GM18861 (cell line): Measurements from ENCODE around the gene SOS1.
"Not testable (repeated sequence)": the region's sequence is repeated elsewhere in the genome, so short reads cannot be mapped to it uniquely, and the experiment has no call there.

Experiments used
- ATAC-seq: cut with Tn5 transposase; IDR thresholded peaks from one replicate; pipeline ENCODE4 v1.9.1; 2021; ENCODE audit not compliant: unreplicated experiment

Gene SOS1

DNA sequence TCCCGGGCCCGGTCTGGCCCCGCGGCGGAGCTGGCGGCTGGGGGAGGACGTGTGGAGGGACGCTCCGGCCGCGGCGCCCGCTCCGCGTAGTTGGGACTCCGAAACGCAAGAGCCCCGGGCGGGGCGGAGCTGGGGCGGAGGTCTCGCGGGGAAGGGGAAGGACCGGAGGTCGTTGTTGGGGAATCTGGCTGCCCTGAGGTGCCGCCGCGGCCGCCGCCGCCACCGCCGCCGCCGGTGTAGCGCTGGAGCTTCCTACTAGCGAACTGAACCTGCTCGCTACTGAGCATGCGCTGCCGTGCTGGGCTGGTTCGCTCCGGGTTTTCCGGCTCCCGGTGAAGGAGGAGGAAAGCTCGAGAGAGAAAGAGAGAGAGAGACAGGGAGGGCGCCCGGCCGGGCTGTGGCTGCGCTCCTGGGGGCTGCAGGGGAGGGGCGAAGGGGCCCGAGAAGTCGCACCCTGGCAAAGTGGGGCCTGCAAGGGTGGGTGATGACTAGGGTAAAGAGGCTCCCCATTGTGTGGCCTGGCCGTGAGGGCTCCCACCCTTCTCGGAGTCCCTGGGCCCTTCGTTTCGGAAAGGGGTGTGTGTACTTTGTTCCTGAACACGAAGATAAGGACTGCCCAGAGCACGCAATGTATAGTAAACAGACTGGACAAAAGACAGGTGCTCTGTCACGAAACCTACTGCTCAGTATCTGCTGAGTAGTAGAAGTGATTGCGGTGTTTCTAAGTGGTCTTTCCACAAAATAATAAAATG lies at the start of gene SOS1:
Gene SOS1 (minus strand): TSS at position 281 of the 752 bp plus-strand sequence. CDS start 629 bp downstream, outside the sequence.
- ATAC-seq: peak; percentile 37

DNA sequence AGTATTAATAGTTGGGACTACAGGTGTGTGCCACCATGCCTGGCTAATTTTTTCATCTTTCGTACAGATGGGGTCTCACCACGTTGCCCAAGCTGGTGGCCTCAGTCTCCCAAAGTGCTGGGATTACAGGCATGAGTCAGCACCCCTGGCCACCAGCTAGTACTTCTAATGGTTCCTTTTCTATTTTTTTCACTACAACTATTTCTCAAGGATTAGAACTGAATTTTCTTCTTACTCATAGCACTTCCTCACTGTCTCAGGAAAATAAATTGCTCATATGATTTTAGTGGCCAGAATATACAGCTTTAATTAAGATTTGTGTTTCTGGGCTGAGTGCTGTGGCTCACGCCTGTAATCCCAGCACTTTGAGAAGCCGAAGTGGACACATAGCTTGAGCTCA lies 43.2 kb upstream of the SOS1 start:
- no peak for ATAC-seq

DNA sequence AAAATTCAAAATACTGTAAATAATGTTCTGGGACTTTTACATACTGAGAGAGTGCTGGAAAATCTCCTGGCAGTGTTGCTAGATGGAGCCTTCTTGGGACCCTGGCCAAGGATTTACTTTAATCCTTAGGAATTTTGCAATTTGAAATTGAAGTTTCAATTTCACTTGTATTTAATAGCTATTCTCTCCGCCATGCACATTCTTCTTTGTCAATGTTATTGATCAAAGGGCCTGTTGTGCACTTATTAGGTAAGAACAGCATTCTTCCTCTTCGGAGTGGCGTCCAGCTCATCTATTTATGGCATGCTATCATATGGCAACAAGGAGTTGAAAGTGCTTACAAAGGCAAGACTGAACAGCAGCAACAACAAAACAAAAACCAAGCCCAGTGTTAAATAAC lies 40.1 kb upstream of the SOS1 start:
- no peak for ATAC-seq

DNA sequence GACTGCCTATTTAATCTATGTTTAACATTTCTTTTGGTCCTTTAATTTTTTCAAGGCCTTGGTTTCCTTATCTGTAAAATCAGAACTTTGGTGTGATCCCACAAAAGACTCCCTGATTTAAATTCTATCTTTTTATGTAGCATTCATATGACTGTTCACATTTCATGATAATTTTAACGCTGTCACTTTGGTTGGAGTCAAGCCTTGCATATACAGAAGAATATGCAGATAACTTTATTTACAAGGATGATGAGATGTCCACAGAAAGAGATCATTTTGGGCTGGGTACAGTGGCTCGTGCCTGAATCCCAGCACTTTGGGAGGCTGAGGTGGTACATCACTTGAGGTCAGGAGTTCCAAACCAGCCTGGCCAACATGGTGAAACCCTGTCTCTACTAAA lies 38.4 kb upstream of the SOS1 start:
- no peak for ATAC-seq

DNA sequence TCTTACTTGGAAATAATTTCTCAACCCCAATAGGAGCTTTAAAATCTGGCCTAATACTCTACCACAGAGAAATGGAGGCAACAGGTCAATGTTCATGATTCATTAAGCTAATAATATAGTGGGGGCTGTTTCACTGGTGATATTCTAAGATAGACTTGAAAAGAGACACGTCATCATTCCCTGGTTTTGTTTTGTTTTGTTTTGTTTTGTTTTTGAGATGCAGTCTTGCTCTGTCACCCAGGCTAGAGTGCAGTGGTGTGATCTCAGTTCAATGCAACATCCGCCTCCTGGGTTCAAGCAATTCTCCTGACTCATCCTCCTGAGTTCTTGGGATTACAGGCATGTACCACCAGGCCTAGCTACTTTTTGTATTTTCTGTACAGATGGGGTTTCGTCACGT lies 37.5 kb upstream of the SOS1 start:
- ATAC-seq: no peak

DNA sequence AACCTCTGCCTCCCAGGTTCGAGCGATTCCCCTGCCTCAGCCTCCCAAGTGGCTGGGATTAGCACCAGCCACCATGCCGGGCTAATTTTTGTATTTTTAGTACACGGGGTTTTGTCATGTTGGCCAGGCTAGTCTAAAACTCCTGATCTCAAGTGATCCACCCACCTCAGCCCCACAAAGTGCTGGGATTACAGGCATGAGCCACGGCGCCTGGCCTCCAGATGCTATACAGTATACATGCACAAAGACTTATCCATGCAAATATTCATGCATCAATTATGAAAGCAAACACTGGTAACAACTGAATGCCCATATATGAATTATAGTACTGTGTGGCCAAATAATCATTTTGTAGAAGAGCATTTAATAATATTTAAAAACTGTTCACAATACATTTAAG lies 36.0 kb upstream of the SOS1 start:
- ATAC-seq: no peak

DNA sequence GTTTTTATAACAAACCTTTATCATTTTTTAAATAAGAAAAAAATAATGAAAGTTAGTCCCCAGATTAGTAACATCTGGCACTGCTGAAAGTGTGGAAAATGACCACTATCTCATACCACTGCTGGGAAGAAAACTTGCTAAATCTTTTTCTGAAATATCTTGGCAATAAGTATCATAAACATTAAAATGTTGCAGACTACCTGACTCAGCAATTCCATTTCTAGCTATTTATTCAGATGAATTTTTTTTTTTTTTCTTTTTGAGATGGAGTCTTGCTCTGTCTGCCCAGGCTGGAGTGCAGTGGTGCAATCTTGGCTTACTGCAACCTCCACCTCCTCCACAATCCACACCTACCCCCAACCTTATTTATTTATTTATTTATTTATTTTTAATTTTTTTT lies 35.3 kb upstream of the SOS1 start:
- no peak for ATAC-seq

DNA sequence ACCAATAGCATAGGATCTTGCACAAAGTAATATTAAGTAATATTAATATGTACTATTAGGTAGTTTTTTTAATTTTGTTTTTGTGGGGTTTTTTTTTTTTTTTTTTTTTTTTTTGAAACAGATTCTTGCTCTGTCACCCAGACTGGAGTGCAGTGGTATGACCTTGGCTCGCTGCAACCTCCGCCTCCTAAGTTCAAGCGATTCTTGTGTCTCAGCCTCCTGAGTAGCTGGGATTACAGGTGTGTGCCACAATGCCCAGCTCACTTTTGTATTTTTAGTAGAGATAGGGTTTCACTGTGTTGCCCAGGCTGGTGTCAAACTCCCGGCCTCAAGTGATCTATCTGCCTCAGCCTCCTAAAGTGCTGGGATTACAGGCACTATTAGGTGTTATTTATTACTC lies 34.7 kb upstream of the SOS1 start:
- ATAC-seq: not testable (repeated sequence)

DNA sequence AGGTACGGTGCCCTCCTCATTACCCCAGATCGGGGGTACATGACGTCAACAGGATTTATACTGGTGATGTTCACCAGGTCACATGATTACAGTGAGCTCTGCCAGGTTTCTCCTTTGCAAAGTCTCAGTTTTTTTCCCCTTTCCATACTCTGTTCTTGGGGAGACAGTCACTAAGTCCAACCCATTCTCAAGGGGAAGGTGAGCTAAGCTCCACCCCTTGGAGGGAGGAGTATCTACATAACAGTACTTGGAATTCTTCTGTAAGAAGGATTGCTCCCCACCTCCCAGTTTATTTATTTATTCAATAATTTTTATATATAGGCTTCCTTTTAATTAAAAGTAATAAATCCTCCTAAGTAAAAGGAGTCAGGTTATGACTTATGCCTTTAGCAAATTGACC lies 34.1 kb upstream of the SOS1 start:
- no peak for ATAC-seq

DNA sequence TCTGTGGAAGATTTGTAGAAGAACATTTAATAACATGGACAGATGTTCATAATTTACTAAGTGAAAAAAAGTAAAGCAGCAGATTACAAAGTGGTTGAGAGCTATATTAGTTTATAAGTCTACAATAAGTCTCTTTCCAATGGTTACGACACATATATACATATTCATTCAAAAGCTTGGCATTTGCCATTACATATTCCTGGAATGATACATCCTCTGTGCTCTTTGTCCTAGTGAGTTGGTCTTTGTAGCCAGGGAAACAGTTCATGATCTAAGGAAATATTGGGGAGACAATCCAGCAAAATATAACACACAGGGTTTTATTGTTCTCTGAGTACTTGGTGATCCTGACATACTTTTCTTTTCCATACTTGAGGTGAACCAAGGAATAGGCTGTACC lies 32.5 kb upstream of the SOS1 start:
- ATAC-seq: no peak

DNA sequence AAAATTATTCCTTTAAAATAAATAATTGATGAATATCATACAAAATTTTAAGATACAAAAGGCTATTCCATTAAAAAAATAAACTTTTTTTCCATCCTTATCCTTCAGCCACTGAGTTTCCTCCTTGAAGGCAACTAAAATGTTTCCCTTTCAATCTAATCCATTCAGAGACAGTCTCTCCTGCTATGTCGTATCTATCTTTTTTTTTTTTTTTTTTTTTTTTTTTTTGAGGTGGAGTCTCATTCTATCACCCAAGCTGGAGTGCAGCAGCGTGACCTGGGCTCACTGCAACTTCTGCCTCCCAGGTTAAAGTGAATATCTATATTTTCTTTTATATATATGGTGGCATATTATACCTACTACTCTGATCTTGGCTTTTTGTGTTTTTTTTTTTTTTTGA lies 31.7 kb upstream of the SOS1 start:
- no peak for ATAC-seq

DNA sequence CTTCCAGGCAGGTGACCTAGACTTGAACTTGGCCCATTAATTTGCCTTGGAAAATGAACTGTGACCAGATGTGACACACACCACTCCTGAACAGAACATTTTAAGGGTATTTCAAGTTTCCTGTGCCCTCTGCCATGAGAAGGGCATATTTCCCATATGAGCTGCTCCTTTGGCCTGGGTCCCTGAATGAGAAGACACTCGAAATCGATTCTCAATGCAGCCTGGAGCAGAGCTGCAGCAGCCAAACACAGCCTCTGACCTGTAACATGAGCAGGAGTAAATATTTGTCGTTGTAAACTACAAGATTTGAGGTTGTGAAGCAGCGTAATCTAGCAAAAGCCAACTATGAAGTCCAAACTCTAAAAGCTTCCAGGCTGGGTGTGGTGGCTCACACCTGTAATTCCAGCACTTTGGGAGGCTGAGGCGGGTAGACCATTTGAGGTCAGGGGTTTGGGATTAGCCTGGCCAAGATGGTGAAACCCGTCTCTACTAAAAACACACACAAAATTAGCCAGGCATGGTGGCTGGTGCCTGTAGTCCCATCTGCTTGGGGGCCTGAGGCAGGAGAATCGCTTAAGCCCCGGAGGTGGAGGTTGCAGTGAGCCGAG lies 30.1 kb upstream of the SOS1 start:
- no peak for ATAC-seq

DNA sequence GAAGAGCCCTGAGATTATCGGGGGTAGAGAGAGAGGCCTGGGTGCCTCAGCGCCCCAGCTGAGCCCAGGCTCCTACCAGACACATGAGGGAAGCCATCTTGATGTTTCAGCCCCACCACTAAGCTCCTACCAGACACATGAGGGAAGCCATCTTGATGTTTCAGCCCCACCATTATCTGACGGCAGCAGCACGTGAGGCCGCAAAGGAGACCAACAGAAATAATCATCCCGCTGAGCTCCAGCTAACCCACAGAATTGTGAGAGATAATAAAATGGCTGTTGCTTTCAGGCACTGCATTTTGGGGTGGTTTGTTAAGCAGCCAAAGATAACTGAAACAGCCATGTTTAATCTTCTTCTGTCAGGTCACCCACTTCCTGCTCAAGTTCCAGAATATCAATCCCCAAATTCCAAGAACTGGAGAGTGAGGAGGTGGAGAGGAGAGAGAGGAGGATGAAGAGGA lies 29.3 kb upstream of the SOS1 start:
- no peak for ATAC-seq

DNA sequence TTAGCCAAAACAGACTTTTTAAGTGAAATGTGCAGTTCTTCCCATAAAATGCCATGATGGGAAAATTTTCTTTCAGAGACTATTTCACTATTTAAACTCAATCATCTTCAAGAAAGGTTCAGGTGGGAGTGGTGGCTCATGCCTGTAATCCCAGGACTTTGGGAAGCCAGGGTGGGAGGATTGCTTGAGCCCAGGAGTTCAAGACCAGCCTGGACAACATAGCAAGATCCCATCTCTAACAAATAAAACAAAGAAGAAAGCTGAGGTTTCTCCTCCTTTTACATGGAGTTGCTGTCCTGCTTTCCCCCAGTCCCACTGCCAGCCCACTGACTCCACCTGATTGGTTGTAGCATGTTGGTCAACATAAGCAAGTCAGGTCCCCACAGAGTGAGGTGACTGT lies 25.8 kb upstream of the SOS1 start:
- no peak for ATAC-seq

DNA sequence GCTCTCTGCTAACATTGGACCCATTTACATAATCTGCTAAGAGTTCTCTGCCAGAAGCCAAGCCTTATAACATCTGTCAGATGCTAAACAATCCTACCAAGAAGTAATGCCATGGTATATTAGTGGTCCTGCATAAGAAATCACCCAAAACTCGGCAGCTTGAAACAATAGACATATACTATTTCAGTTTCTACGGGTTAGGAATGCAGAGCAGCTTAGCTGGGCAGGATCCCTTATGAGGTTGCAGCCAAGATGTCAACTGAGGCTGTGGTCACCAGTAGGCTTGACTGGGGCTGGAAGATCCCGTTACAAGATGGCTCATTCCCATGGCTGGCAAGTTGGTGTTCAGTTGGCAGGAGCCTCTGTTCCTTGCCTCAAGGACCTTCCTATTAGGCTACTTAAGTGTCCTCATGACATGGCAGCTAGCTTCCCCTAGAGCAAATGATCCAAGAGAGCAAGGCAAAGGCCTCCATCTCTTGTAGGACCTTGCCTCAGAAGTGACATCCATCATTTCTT lies 25.1 kb upstream of the SOS1 start:
- ATAC-seq: no peak

DNA sequence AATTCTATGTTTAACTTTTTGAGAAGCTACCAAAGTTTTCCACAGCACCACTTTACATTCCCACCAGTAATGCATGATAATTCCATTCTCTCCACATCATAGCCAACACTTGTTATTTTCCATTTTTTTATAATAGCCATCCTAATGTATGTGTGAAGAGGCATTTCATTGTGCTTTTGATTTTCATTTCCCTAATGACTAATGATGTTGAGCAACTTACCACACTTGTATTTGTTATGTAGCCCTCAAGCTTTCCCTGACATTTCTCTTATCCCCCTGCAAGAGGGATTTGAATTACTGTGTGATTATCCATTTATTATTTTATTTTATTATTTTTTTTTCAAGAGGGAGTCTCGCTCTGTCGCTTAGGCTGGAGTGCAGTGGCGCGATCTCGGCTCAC lies 23.6 kb upstream of the SOS1 start:
- no peak for ATAC-seq

DNA sequence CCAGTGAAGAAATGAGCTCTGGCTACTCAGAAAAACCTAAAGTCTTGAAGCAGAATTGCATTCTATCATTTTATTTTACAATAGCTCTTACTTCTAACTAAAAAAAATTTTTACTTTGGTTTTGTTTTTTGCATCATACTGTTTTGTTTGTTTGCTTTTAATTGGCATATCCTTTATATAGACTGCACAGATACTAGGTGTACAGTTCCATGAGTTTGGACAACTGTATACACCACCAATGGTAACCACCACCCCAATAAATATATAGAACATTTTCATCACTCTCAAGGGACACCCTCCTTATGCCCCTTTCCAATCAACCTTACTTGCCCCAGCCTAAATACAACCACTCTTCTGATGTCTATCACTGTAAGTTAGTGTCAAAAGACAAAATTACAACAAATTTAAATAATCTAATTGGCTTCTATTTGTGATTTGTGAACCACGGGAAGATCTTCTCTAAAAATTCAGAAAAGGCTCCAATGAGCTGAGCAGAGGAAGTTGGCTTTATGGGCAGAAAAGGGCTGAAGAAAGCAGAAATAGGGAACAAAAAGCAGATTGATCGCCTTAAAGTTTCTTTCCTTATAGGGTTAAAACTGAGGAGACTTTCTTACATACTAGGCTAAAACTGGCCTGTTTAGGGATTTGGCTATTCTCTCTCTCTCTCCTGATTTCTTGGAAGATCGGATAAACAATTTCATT lies 22.2 kb upstream of the SOS1 start:
- no peak for ATAC-seq

DNA sequence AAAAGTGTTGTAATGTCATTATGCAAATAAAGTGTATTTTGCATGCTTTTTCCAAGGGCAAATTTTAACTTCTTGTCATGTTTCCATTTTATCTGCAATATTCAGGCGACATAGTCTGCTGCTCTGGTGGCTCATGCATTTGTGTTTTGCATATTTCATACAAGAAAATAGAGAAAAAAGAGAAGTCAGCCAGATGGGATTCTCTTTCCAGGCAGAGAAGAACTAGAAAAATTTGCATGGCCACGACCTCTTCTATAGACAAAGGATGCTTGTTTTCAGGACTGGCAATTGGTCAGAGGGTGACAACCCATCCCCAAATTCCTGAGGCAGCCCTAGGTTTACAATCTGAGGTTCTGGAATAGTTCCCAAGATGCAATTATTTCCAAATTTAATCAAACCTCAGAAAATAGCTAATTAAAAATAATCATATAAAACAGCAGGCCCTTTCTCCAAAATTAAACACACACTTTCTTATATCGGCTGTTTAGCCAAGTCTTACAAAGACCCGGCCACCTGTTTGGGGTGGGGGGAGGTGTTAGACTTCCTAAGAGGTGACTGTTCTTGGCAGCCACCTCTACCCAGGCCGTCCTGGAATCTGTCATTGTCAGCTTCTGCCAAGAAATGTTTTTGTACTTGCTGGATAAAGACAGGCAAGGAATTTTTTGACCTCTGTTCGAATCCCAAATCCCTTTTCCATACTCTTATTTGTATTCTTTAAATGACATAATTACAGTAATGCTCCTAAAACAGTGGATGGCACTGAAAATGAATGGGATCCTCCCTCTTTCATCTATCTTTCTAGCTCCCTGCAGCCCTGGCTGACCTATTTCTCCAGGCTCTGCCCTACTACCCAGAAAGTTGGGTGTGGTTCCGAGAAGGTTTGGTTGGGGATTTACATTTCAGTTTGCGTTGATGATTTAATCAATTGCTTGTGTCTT lies 20.8 kb upstream of the SOS1 start:
- ATAC-seq: peak; percentile 63

DNA sequence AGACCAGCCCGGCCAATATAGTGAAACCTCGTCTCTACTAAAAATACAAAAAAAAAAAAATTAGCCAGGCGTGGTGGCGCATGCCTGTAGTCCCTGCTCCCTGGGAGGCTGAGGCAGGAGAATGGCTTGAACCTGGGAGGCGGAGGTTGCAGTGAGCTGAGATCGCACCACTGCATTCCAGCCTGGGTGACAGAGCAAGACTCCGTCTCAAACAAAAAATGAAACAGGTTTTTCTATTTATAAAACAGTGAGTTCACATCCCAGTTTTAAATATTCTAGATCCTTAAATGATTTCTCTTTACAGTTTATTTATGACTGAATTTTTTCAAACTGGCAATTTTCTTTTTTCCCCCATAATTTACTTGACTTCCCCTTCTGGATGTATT lies 20.1 kb upstream of the SOS1 start:
- not testable (repeated sequence) for ATAC-seq

DNA sequence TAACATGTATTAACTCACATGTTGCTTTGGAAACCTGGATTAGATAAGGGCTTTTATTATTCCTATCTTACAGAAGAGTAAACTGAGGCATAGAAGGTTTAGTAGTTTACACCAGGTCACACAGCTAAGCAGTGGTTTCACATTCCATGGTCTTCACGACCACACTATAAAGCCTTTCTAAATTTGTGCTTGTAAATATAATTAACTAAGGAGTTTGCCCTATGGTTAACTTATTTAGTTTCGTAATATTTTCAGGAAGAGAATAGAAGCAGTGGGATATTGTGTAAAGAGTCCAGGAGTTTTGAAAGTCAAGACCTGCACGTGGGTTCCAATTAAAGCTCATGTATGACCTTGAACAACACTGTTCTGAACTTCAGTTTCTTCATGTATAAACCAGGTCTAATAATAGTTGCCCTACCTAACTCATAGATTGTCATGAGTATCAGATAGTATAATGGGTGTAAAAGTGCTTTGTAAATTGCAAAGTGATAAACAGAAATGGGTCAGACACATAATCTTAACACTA lies 19.5 kb upstream of the SOS1 start:
- no peak for ATAC-seq
